HG03520 (cell line): ENCODE results near the gene ARHGEF11.

Experiments used
- ATAC-seq: cut with Tn5 transposase; IDR thresholded peaks from one replicate; pipeline ENCODE4 v1.9.1; 2021; ENCODE audit warnings: mild to moderate bottlenecking, moderate library complexity; ENCODE audit not compliant: unreplicated experiment

Gene ARHGEF11

DNA sequence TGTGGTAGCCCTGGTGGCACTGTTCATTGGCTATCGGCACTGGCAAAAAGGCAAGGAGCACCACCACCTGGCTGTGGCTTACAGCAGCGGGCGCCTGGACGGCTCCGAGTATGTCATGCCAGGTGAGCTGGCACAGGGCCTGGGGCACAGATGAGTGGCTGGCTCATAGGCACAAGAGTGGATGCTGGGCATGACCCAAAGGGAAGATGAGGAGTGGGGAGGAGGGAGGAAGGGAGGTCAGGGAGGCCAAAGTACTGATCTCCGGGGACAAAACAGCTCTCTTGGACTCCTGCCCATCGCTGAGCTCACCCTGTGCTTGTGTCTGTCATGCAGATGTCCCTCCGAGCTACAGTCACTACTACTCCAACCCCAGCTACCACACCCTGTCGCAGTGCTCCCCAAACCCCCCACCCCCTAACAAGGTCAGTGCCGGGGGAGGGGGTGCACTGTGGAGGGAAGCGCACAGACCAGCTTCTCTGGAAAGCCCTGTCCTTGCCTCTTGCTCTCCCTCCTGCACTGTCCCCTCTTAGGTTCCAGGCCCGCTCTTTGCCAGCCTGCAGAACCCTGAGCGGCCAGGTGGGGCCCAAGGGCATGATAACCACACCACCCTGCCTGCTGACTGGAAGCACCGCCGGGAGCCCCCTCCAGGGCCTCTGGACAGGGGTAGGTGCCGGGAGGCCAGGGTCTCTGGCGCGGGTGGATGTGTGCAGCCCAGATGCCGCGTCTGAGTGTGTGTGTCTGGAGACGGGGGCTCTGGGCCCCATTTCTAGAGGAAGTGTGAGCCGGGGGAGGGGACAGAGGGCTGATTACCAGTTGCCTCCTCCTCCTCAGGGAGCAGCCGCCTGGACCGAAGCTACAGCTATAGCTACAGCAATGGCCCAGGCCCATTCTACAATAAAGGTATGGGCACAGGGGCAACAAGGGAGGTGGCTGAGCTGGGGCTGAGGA lies 132.4 kb downstream of the ARHGEF11 start:
- ATAC-seq: no peak

DNA sequence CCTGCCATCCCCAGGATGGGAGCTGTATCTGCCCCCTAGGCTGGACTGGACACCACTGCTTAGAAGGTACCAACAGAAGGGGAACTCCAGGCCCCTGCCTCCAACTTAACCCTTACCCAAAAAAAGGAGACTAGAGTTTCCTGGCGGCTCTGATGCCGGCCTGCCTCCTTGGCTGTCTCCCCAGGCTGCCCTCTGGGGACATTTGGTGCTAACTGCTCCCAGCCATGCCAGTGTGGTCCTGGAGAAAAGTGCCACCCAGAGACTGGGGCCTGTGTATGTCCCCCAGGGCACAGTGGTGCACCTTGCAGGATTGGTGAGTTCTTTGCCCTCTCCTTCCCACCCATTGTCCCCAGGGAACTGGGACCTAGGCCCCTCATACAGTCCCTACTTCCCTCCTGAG lies 133.2 kb downstream of the ARHGEF11 start:
- ATAC-seq: no peak

DNA sequence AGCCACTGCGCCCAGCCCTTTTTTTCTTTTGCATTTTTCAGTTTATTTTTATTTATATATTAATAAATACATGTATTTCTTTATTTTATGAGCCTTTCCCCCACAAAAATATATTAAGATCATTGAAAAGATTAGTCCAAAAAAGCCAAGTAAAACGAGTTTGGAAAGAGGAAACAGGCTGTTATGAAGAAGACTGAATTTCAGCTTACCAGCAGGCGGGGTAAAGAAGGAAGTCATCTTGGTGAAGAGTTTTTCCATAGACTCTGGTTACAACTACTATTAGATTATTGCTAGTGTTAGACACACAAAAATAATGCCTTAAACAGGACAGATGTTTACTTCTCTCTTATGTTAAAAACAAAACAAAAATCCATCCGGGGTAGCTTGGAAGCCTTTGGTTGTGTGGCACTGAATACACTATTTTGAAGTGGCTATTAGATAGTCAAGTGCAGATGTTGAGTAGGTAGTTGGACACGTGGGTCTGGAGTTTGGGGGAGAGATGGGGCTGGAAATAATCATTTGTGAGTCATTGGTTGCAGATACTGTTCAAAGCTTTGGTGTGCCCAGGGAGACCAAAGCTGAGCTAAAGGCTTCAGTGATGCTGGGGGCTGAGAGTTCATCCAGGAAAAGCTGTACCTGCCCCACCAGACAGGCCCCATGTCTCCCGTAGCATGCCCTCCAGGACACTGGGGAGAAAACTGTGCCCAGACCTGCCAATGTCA lies 133.8 kb downstream of the ARHGEF11 start:
- ATAC-seq: no peak

GRCh38 chr1:156910309-156910782 lies 135.2 kb downstream of the ARHGEF11 start:
- ATAC-seq: no peak

DNA sequence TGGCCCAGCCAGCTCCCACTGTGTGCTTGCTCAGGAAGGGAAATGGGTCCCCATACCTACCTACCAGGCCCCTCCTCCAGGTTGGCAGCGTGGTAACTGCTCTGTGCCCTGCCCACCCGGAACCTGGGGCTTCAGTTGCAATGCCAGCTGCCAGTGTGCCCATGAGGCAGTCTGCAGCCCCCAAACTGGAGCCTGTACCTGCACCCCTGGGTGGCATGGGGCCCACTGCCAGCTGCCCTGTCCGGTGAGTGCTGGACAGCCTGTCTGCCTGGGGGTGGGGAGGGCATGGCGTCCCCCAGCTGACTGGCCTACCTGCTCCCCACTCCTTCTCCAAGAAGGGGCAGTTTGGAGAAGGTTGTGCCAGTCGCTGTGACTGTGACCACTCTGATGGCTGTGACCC lies 135.9 kb downstream of the ARHGEF11 start:
- ATAC-seq: no peak

DNA sequence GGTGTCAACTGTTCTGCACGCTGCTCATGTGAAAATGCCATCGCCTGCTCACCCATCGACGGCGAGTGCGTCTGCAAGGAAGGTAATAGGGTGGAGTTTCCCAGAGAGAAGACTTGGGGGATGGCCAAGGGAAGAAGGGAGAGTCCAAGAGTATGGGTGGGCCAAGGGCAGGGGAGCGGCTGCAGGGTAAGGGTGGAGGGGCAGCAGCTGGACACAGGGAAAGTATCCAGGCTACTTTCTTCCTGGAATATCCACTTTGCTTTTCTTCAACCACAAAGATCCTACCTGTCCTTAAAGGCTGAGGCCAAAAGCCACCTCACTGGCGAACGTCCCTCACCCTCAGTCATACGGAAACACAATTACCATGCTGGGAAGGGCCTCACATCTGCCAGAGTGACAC lies 136.6 kb downstream of the ARHGEF11 start:
- ATAC-seq: no peak

GRCh38 chr1:156908541-156908940 lies 137.0 kb downstream of the ARHGEF11 start:
- ATAC-seq: no peak

DNA sequence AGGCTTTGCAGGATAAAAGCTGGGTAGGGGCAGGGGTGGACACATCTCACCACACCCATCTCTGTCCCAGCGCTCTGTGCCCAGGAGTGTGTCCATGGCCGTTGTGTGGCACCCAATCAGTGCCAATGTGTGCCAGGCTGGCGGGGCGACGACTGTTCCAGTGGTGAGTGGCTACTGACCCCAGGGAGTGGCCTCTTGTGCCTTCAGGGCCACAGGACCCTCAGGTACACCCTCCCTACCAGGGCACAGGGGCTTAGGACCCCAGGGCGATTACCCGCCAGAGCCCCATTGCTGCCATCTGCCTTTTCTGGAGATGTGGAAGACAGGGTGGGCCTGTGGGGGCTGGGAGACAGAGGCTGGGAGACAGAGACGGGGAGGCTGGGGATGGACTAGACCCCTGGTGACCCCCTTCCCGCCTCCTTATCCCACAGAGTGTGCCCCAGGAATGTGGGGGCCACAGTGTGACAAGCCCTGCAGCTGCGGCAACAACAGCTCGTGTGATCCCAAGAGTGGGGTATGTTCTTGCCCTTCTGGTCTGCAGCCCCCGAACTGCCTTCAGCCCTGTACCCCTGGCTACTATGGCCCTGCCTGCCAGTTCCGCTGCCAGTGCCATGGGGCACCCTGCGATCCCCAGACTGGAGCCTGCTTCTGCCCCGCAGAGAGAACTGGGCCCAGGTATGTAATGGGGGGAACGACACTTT lies 139.2 kb downstream of the ARHGEF11 start:
- no peak for ATAC-seq

GRCh38 chr1:156905651-156906050 lies 139.9 kb downstream of the ARHGEF11 start:
- ATAC-seq: no peak

DNA sequence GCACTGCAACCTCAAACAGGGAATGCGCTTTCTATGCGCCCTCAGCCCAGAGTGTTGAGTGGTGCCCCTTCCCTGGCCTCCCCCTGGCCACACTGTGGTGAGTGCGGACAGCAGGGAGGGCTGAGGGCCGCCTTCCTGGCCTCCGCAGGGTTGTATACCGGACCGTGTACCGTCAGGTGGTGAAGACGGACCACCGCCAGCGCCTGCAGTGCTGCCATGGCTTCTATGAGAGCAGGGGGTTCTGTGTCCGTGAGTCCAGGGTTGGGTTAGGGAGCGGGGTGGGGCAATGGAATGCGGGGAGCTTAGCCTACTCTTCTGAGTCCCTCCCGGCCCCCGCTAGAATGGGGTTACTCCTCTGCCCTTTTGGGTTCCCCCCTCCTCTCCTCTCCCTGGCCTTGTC lies 140.4 kb downstream of the ARHGEF11 start:
- no peak for ATAC-seq

DNA sequence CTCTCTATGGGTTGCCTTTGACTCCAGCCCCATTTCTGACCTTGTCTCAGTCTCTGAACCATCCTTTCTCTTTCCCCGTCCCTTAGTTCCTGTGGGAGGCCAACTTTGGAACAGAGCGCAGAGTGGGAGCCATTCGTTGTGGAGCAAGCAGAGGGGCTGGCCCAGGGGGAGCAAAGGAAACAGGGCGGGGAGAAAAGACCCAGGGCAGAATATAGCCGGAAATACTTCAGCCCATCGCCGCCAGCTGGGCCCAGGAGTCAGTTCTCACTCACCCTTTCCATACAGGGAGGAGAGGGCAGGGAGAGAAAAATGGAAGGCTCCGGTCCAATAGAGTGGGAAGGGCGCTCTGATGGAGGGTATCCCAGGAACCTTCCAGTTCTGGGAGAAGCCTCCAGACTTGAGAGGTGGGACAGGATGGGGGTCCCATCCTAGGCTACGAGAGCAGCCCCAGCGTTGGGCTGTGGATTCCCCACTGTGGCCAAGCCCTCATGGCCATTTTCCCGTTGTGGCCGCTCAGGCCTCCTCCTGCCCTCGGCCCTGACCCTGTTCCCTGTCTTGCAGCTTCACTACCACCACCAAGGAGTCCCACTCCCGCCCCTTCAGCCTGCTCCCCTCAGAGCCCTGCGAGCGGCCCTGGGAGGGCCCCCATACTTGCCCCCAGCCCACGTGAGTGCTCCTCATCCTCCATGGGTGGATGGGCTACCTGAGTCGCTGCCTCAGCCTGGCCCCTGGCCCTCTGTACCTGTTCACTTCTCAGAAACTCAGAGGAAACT lies 141.2 kb downstream of the ARHGEF11 start:
- no peak for ATAC-seq

DNA sequence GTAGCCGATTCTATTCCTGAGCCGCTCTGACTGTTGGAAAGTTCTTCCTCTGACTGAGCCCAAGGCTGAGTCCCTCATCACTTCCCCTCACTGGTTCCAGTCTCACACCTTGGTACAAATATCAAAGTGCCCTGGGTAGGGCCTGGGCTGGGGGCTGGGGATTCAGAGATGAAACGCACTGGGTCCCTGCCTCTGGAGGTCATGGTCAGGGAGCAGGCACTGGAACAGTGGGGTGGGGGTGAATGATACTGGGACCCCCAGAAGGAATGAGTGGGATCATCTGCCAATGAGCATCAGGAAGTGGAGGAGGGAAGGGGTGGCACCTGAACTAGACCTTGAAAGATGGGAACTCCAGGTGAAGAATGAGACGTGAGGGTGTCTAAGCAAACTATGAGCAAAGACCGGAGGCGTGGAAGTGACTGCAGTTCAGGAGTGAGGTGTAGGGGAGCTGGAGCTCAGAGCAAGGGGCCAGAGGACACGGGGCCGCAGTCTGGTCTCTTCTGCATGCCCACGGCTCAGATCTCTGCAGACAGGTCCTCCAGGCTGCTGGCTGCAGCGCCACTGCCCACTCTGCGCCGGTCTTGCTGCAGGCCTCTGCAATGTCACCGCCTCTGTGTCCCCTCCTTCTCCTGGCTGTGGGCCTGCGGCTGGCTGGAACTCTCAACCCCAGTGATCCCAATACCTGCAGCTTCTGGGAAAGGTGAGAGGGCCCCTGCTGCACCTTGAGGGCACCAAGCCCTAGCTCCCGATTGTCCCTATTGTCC lies 142.0 kb downstream of the ARHGEF11 start:
- no peak for ATAC-seq

- no peak for ATAC-seq
Observed at GRCh38 chr1:156901966-156902915, 143.3 kb downstream of the ARHGEF11 start.

- no peak for ATAC-seq
Observed at GRCh38 chr1:156901590-156901900, 144.0 kb downstream of the ARHGEF11 start.

DNA sequence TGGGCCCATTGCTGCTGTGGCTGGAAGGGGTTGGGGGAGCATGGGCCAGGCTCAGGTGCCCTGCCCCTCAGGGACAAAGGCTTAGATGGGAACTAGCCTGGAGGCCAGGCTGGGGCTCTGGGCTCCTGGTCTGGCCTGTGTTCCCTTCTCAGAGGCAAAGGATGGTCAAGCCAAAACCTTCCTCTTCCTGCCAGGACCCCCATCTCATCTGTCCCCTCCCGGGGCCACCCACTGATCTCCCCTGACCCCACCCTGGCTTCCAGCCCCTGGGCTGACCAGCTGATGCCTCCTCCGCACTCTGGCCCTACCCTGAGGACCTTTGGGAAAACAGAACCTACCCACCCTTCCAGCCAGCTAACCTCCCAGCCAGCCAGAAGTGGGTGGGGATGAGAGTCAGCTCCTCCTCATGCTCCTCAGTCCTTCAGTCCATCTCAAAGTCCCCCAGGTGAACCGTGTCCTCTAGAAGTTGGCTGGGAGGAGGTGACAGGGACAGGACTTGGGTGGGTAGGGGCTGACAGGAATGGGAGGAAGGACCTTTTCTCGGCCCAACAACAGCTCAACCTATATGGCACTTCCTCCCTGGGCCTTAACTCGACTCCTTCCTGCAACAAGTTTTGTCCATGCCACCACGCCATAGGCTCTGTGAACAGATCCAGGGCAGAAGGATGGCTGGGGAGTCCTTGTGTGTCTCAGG lies 144.5 kb downstream of the ARHGEF11 start:
- no peak for ATAC-seq

DNA sequence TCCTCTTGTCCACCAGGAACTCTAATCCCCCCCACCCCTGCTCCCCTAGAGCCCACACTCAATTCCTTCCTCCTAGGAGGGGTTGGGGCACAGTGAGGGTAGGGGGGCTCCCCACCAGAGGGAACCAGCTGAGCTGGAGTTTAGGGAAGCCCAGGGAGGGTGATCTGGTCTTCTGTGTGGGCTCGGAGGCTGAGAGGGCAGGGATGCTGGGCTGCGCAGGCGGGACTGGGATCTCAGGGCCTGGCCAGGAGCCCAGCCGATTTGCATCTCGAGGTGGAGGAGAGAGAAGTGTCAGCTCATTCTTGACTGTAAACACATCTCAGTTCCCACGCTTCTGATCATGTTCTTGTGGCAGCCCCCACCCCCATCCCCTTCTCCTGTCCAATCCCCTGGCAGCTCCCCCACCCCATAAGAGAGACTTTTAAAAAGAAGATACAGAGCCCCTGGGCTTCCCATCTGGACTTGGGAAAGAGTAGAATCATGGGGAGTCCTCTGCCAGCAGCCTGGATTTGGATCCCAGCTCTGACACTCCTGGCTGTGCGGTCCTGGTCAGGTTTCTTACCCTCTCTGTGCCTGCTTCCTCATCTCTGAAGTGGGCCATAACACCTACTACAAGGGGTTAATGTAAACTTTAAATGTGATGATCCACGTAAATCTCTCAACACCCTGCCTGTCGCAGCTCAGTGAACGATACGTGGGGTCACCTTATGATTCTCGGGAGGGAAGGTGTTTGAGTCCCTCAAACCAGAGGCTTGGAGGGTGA lies 145.4 kb downstream of the ARHGEF11 start:
- ATAC-seq: no peak

GRCh38 chr1:156898971-156899664 lies 146.4 kb downstream of the ARHGEF11 start:
- no peak for ATAC-seq
